Mononuclear cell (primary cell): ENCODE measurements around the gene NECAB2. TPM values are rescaled to one million over a fixed set of nuclear protein-coding genes. Genes with fewer than 3 reads are reported as not detected.

Experiments
- H3K27me3 ChIP-seq: 2 replicates; pipeline ENCODE4 v1.6.0; 2011; ENCODE audit warnings: low read length, control low read depth; ENCODE audit not compliant: insufficient read depth
- H3K4me1 ChIP-seq: 2 replicates; pipeline ENCODE4 v1.5.1; 2011; ENCODE audit warnings: mild to moderate bottlenecking, low read length, control low read depth; ENCODE audit not compliant: insufficient read depth
- H3K4me3 ChIP-seq: 2 replicates; pipeline ENCODE4 v1.5.1; 2011; ENCODE audit warnings: mild to moderate bottlenecking, low read length, moderate library complexity
- H3K9me3 ChIP-seq: 2 replicates; pipeline ENCODE4 v1.5.1; 2011; ENCODE audit warnings: low read depth, mild to moderate bottlenecking, control low read depth, low read length
- total RNA-seq: library from RNA; depleted of rRNA; stranded (reverse); fragments of >200 nt; gene quantifications from one replicate; pipeline ENCODE4 v1.2.3, GENCODE V29; 2012

The NECAB2 gene
- total RNA-seq, 1 donor = not detected

- no peak overlapping the region for H3K4me3 ChIP-seq
These were observed 82.3 kb downstream of the NECAB2 start for GRCh38 chr16:84050316-84050715.

GRCh38 chr16:84052071-84052622 lies 84.1 kb downstream of the NECAB2 start:
- Histone ChIP-seq H3K4me3 (no peak overlapping the region), H3K27me3 (no peaks in the 10 kb centered on the region), H3K4me1 (no peaks in the 10 kb centered on the region), H3K9me3 (no peaks in the 10 kb centered on the region)

More at GRCh38 chr16:84050316-84050715, 82.3 kb downstream of the NECAB2 start:
- H3K4me1 ChIP-seq = no peaks in the 10 kb centered on the region
- H3K27me3 ChIP-seq = no peaks in the 10 kb centered on the region
- H3K9me3 ChIP-seq = no peaks in the 10 kb centered on the region

Other genes with a start within 250 kb of the NECAB2 start
- gene HSBP1, start 160.3 kb upstream of the NECAB2 start, total RNA-seq = 14.4 TPM
- 2.9 TPM for gene MLYCD, start 69.1 kb upstream of the NECAB2 start, total RNA-seq
- gene OSGIN1, start 15.0 kb upstream of the NECAB2 start, total RNA-seq = 4.1 TPM
- gene SLC38A8, start 74.6 kb downstream of the NECAB2 start, total RNA-seq = not detected
- 89.3 TPM for gene MBTPS1, start 148.7 kb downstream of the NECAB2 start, total RNA-seq
- 12.0 TPM for gene HSDL1, start 176.9 kb downstream of the NECAB2 start, total RNA-seq
- 25.3 TPM for gene DNAAF1, start 177.1 kb downstream of the NECAB2 start, total RNA-seq
- 21.3 TPM for gene TAF1C, start 218.8 kb downstream of the NECAB2 start, total RNA-seq
- not detected for gene ADAD2, start 222.9 kb downstream of the NECAB2 start, total RNA-seq